ENCODE results near the gene STPG2.

GRCh38 chr4:98185279-98185678 is 42.0 kb upstream of the STPG2 start:
- TF ChIP-seq CTCF (IDR thresholded peaks at IDR 0.05; ENCODE audit: low read depth, low read length, missing input control) (no peak), ATF3 (IDR thresholded peaks at IDR 0.05) (no peak), REST (IDR thresholded peaks at IDR 0.05) (no peak), MAX (IDR thresholded peaks at IDR 0.05) (no peak), TAF1 (conservative IDR thresholded peaks at IDR 0.05) (no peak), GABPA (IDR thresholded peaks at IDR 0.05 in 1 of 2, conservative IDR thresholded peaks at IDR 0.05 in 1 of 2) (no peak), RAD21 (IDR thresholded peaks at IDR 0.05) (no peak), JUND (IDR thresholded peaks at IDR 0.05) (no peak), FOXA1 (IDR thresholded peaks at IDR 0.05) (no peak), RXRA (IDR thresholded peaks at IDR 0.05) (no peak), ZBTB33 (IDR thresholded peaks at IDR 0.05) (no peak), YY1 (IDR thresholded peaks at IDR 0.05) (no peak), SP1 (IDR thresholded peaks at IDR 0.05) (no peak)

Measured in liver (tissue), 3 donors.